Measurements from ENCODE around the gene LHPP. TPM values are rescaled to one million over a fixed set of nuclear protein-coding genes. Genes with fewer than 3 reads are reported as not detected.

LHPP gene
- total and polyA plus RNA-seq, 10 donors = 16.8 to 36.8 (median 23.5) TPM

- Histone ChIP-seq H3K4me1 (peaks cover 5 to 99% (median 58%) of the 10 kb centered on the region in 6 donors), H3K27me3 (replicated peaks in 1 of 7) (no peaks in the 10 kb centered on the region), H3K36me3 (no peaks in the 10 kb centered on the region), H3K9me3 (no peaks in the 10 kb centered on the region), H3K27ac (peak overlapping the region in 4 of 8 donors; percentile 58 to 87 (median 78)), H3K4me3 (no peak overlapping the region)
- intact Hi-C loops (cut with DNase I; ENCODE audit: low total_unique reads) = no loop called here
- 63 to 81% (median 75%) methylated on average over 6 of the region's 6 CpGs for WGBS, 5 donors
- TF ChIP-seq POLR2A (IDR thresholded peaks at IDR 0.05) = no peak
- TF ChIP-seq CTCF (IDR thresholded peaks at IDR 0.05 in 8 of 11, conservative IDR thresholded peaks at IDR 0.05 in 3 of 11) = no peak
- no peak for TF ChIP-seq POLR2AphosphoS5 (IDR thresholded peaks at IDR 0.05)
- DNase-seq = no peak
Measured at GRCh38 chr10:124538706-124539105, 77.1 kb downstream of the LHPP start.

GRCh38 chr10:124539935-124540641 lies 78.5 kb downstream of the LHPP start:
- H3K27ac ChIP-seq = peak overlapping the region in 5 of 8 donors; percentile 58 to 87 (median 78)
- TF ChIP-seq CTCF (IDR thresholded peaks at IDR 0.05 in 8 of 11, conservative IDR thresholded peaks at IDR 0.05 in 3 of 11) (peak; percentile 63 to 88 (median 80)), POLR2AphosphoS5 (IDR thresholded peaks at IDR 0.05) (peak; percentile 73 to 79 (median 74)), POLR2A (IDR thresholded peaks at IDR 0.05) (no peak)
- no peaks in the 10 kb centered on the region for H3K36me3 ChIP-seq
- H3K9me3 ChIP-seq = no peaks in the 10 kb centered on the region
- peaks cover 10 to 99% (median 56%) of the 10 kb centered on the region in 6 donors for H3K4me1 ChIP-seq
- 27 to 50% (median 32%) methylated on average over 17 to 26 of the region's 26 CpGs for WGBS, 5 donors
- intact Hi-C loops (cut with DNase I; ENCODE audit: low total_unique reads) = loop anchor here (10.0 kb wide), 1 partner anchor 75 kb away; no protein-coding TSS in a partner anchor
- no peaks in the 10 kb centered on the region for H3K27me3 ChIP-seq (replicated peaks in 1 of 7)
- H3K4me3 ChIP-seq = peak overlapping the region in 1 of 8 donors; percentile 16
- peak; percentile 95 for DNase-seq

GRCh38 chr10:124541076-124541903 lies 79.7 kb downstream of the LHPP start:
- Histone ChIP-seq H3K4me1 (peaks cover 12 to 99% (median 53%) of the 10 kb centered on the region in 6 donors), H3K36me3 (no peaks in the 10 kb centered on the region), H3K27ac (peak overlapping the region in 3 of 8 donors; percentile 78 to 87 (median 78)), H3K27me3 (replicated peaks in 1 of 7) (no peaks in the 10 kb centered on the region), H3K9me3 (no peaks in the 10 kb centered on the region), H3K4me3 (no peak overlapping the region)
- TF ChIP-seq CTCF (IDR thresholded peaks at IDR 0.05 in 8 of 11, conservative IDR thresholded peaks at IDR 0.05 in 3 of 11) (no peak), POLR2AphosphoS5 (IDR thresholded peaks at IDR 0.05) (no peak)
- no peak for DNase-seq
- intact Hi-C loops (cut with DNase I; ENCODE audit: low total_unique reads) = loop anchor here (10.0 kb wide), 1 partner anchor 74 kb away; no protein-coding TSS in a partner anchor
- 86 to 93% (median 88%) methylated on average over 19 to 23 of the region's 23 CpGs for WGBS, 5 donors

Data from spleen (tissue), 11 donors.